Endothelial cell of umbilical vein (primary cell): Measurements from ENCODE around the gene IQCH. TPM values are rescaled to one million over a fixed set of nuclear protein-coding genes. Genes with fewer than 3 reads are reported as not detected.

ENCODE experiments used
- BruUV-seq: library from RNA; stranded (reverse); fragments of 400-500 nt; replicated peaks from 2 replicates; lab custom pipeline; 2021; lab: Mats Ljungman, UMichigan
- CTCF ChIA-PET: fragments of 300-600, 350-600 bp; sonication (Branson Sonifier 250); formaldehyde crosslinking; loops from one replicate; lab custom pipeline; 2021; ENCODE audit warnings: antibody characterized with exemption, inconsistent platforms; lab: Charles Lee
- POLR2A ChIA-PET: fragments of 300-600, 350-600 bp; sonication (Branson Sonifier 250); formaldehyde crosslinking; loops from one replicate; lab custom pipeline; 2021; ENCODE audit warnings: antibody characterized with exemption, inconsistent platforms; lab: Charles Lee
- DNase-seq: peaks from one replicate; pipeline ENCODE4 v3.0.0-alpha.2; 2011; ENCODE audit warnings: low read depth, low spot score
- FAIRE-seq: peaks from 2 replicates; lab custom pipeline; 2011; peaks lifted over from hg19 to GRCh38; lab: Jason Lieb, UNC
- H2AFZ ChIP-seq: 2 replicates; pipeline ENCODE4 v1.6.0; 2012; ENCODE audit warnings: low read depth, low read length, control low read depth, inconsistent platforms
- H3K27ac ChIP-seq: 2 replicates; pipeline ENCODE4 v1.5.1; 2011; ENCODE audit warnings: low read depth, mild to moderate bottlenecking, control low read depth, low read length, moderate library complexity; ENCODE audit not compliant: insufficient read depth
- H3K27me3 ChIP-seq, 2 experiments: 2 replicates each; pipeline versions ENCODE4 v1.6.0 to v1.6.1; 2011; ENCODE audit warnings: low read length in 2 of 2, mixed read lengths in 1 of 2; ENCODE audit not compliant: control insufficient read depth in 2 of 2, insufficient read depth in 2 of 2
- H3K36me3 ChIP-seq, 2 experiments: 2 replicates in 1 of 2; 3 replicates in 1 of 2; pipeline ENCODE4 v1.5.1; 2011; ENCODE audit warnings: low read length in 2 of 2, mild to moderate bottlenecking in 1 of 2, moderate library complexity in 1 of 2; ENCODE audit not compliant: control insufficient read depth in 2 of 2, insufficient read depth in 2 of 2; ENCODE audit errors: extremely low read depth in 1 of 2
- H3K4me1 ChIP-seq: 3 replicates; pipeline ENCODE4 v1.5.1; 2011; ENCODE audit warnings: mild to moderate bottlenecking, low read length; ENCODE audit not compliant: control insufficient read depth, insufficient read depth; ENCODE audit errors: extremely low read depth
- H3K4me2 ChIP-seq: 2 replicates; pipeline ENCODE4 v1.6.1; 2011; ENCODE audit warnings: low read length, control low read depth, mixed read lengths; ENCODE audit not compliant: insufficient read depth
- H3K4me3 ChIP-seq, 3 experiments: fragments of 200-600 bp in 1 of 3; sonication (generic), shearing (Covaris generic) in 1 of 3; replicated peaks in 1 of 3; 2 replicates each; pipeline ENCODE4 v1.5.1; 2011 to 2016; ENCODE audit warnings: control low read depth in 3 of 3, low read length in 3 of 3, mild to moderate bottlenecking in 2 of 3, inconsistent platforms in 1 of 3, low read depth in 1 of 3, moderate library complexity in 1 of 3; ENCODE audit not compliant: insufficient read depth in 1 of 3
- H3K79me2 ChIP-seq: 2 replicates; pipeline ENCODE4 v1.6.0; 2012; ENCODE audit warnings: low read length, inconsistent platforms; ENCODE audit not compliant: control insufficient read depth, insufficient read depth
- H3K9ac ChIP-seq: replicated peaks from 2 replicates; pipeline ENCODE3; 2011; ENCODE audit warnings: low read length, control low read depth; ENCODE audit not compliant: insufficient read depth; ENCODE audit errors: extremely low read depth
- H3K9me1 ChIP-seq: replicated peaks from 3 replicates; pipeline ENCODE4 v1.6.0; 2011; ENCODE audit warnings: mild to moderate bottlenecking, low read length; ENCODE audit not compliant: control insufficient read depth, insufficient read depth; ENCODE audit errors: extremely low read depth
- H3K9me3 ChIP-seq: replicated peaks from 2 replicates; pipeline ENCODE4 v1.5.1; 2012; ENCODE audit warnings: low read length, inconsistent platforms; ENCODE audit not compliant: control insufficient read depth, insufficient read depth
- H4K20me1 ChIP-seq: replicated peaks from 2 replicates; pipeline ENCODE3; 2011; ENCODE audit warnings: mild to moderate bottlenecking, low read length; ENCODE audit not compliant: control insufficient read depth, insufficient read depth; ENCODE audit errors: extremely low read depth
- EZH2 ChIP-seq: IDR thresholded peaks from 2 replicates; pipeline ENCODE4 v1.6.1; 2012; ENCODE audit warnings: borderline replicate concordance, low read depth, mild to moderate bottlenecking, moderate library complexity, low read length, inconsistent platforms; ENCODE audit not compliant: severe bottlenecking
- FOS ChIP-seq: IDR thresholded peaks from 2 replicates; pipeline ENCODE4 v1.6.1; 2011; ENCODE audit warnings: mild to moderate bottlenecking, low read length, moderate library complexity, borderline replicate concordance; ENCODE audit not compliant: insufficient read depth
- GATA2 ChIP-seq: IDR thresholded peaks from 2 replicates; pipeline ENCODE4 v1.7.0; 2011; ENCODE audit warnings: low read depth, mild to moderate bottlenecking, moderate library complexity, mixed read lengths, low read length; ENCODE audit not compliant: insufficient read length, insufficient read depth
- JUN ChIP-seq: IDR thresholded peaks from 2 replicates; pipeline ENCODE4 v1.6.1; 2011; ENCODE audit warnings: borderline replicate concordance, low read depth; ENCODE audit not compliant: insufficient read length, insufficient read depth
- MYC ChIP-seq: IDR thresholded peaks from one replicate; pipeline ENCODE4 v1.6.1; 2011; ENCODE audit warnings: mild to moderate bottlenecking, low read depth, low read length
- POLR2A ChIP-seq: IDR thresholded peaks from 2 replicates; pipeline ENCODE4 v1.6.1; 2012; ENCODE audit warnings: low read depth, mild to moderate bottlenecking, control low read depth, low read length
- POLR2AphosphoS5 ChIP-seq: IDR thresholded peaks from 2 replicates; pipeline ENCODE4 v1.6.1; 2012; ENCODE audit warnings: low read depth, mild to moderate bottlenecking, control low read depth, low read length, moderate library complexity; ENCODE audit not compliant: insufficient read depth
- dilution Hi-C: fragments of 300-500 bp; cut with MboI; formaldehyde crosslinking; loops from one replicate; pipeline ENCODE4 v1.15.0; 2019; ENCODE audit warnings: low sequenced_read_pairs; ENCODE audit not compliant: extremely low pct_ligation_motif_present
- intact Hi-C: fragments of 100-400 bp; cut with micrococcal nuclease; formaldehyde crosslinking; loops from one replicate; pipeline ENCODE4 v1.10.0; 2022
- polyA plus RNA-seq, 4 experiments: library from polyadenylated mRNA; depleted of rRNA in 3 of 4; stranded (reverse) in 3 of 4; unstranded in 1 of 4; fragments of >200 nt; gene quantifications; 2 replicates each; pipeline versions ENCODE4 v1.2.1 to v1.2.3, GENCODE V29; 2011 to 2012; ENCODE audit warnings: missing spikeins in 1 of 4
- total RNA-seq: library from RNA; stranded (reverse); gene quantifications from 2 replicates; pipeline ENCODE4 v1.2.3, GENCODE V29; 2021
- TF ChIP-seq, protein P1 (sequence below), 2 donors: IDR thresholded peaks; 1 replicate in 1 of 2; 2 replicates in 1 of 2; pipeline ENCODE4 v1.5.1; 2011; ENCODE audit warnings: low read length in 2 of 2, mild to moderate bottlenecking in 2 of 2, moderate library complexity in 2 of 2, control low read depth in 1 of 2, inconsistent platforms in 1 of 2, low read depth in 1 of 2; ENCODE audit not compliant: insufficient read depth in 1 of 2; ENCODE audit errors: extremely low read depth in 1 of 2
- TF ChIP-seq, protein P2 (sequence below): IDR thresholded peaks from 2 replicates; pipeline ENCODE4 v1.6.1; 2011; ENCODE audit not compliant: insufficient read depth, insufficient read length

IQCH gene
- total and polyA plus RNA-seq, 2 donors (not counting 3 experiments of a cell fraction or from before 2014, with no cell fraction given) = 0.29 to 0.51 TPM

DNA sequence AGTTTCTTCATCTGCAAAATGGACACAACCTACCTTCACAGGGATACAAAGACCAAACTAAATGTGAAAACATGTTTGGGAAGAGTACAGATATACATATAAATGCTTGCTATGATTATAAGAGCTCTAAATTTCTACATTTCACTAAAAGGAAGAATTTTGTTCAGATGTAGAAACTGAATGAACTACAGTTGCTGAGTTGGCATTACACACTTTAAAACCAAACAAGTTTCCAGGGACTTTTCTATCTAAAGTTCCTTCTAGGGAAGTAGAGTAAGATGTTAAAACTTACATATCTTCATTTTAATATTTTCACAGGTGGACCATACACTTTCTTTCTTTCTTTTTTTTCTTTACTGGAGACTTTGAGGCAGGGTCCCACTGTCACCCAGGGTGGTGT, 4.8 kb upstream of the IQCH start:
- POLR2A ChIA-PET = no interaction called here
- no peak overlapping the region for H3K27ac ChIP-seq
- intact Hi-C loops = loop anchor here (5.0 kb wide), 3 partner anchors 143 to 303 kb away; no protein-coding TSS in a partner anchor
- H3K4me2 ChIP-seq = no peak overlapping the region
- H3K36me3 ChIP-seq = no peaks in the 10 kb centered on the region
- BruUV-seq = no TSS peak
- no peak for FAIRE-seq
- H3K9me1 ChIP-seq = no peaks in the 10 kb centered on the region
- CTCF ChIA-PET = no interaction called here
- dilution Hi-C loops = no loop called here
- H2AFZ ChIP-seq = no peak overlapping the region
- peaks cover 7% of the 10 kb centered on the region for H3K4me1 ChIP-seq
- H3K9me3 ChIP-seq = no peaks in the 10 kb centered on the region
- no peaks in the 10 kb centered on the region for H4K20me1 ChIP-seq
- H3K4me3 ChIP-seq = no peak overlapping the region
- H3K27me3 ChIP-seq = no peaks in the 10 kb centered on the region
- H3K9ac ChIP-seq = no peak overlapping the region
- no peak for DNase-seq
- TF ChIP-seq JUN (no peak), FOS (no peak), GATA2 (no peak), EZH2 (no peak), POLR2AphosphoS5 (no peak), POLR2A (no peak), MYC (no peak)
- TF ChIP-seq, protein P1, sequence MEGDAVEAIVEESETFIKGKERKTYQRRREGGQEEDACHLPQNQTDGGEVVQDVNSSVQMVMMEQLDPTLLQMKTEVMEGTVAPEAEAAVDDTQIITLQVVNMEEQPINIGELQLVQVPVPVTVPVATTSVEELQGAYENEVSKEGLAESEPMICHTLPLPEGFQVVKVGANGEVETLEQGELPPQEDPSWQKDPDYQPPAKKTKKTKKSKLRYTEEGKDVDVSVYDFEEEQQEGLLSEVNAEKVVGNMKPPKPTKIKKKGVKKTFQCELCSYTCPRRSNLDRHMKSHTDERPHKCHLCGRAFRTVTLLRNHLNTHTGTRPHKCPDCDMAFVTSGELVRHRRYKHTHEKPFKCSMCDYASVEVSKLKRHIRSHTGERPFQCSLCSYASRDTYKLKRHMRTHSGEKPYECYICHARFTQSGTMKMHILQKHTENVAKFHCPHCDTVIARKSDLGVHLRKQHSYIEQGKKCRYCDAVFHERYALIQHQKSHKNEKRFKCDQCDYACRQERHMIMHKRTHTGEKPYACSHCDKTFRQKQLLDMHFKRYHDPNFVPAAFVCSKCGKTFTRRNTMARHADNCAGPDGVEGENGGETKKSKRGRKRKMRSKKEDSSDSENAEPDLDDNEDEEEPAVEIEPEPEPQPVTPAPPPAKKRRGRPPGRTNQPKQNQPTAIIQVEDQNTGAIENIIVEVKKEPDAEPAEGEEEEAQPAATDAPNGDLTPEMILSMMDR (IDR thresholded peaks at IDR 0.05; ENCODE audit: extremely low read depth in 1 of 2, insufficient read depth in 1 of 2, low read depth in 1 of 2, low read length in 2 of 2) = no peak
- TF ChIP-seq, protein P2, sequence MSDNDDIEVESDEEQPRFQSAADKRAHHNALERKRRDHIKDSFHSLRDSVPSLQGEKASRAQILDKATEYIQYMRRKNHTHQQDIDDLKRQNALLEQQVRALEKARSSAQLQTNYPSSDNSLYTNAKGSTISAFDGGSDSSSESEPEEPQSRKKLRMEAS = no peak
- peaks cover 68% of the 10 kb centered on the region for H3K79me2 ChIP-seq
